Suprapubic skin (tissue), 4 donors: ENCODE data around the gene ECI1. TPM values are rescaled to one million over a fixed set of nuclear protein-coding genes. Genes with fewer than 3 reads are reported as not detected.
A peak's percentile ranks its signal among the peaks of the same experiment; 100 is the strongest.

Experiments
- DNase-seq, 2 donors: peaks; one replicate each; pipeline ENCODE4 v3.0.0-alpha.2; 2019; ENCODE audit warnings: low spot score in 2 of 2
- H3K27ac ChIP-seq: fragments of 200-600 bp; sonication (generic); one replicate; pipeline ENCODE4 v1.5.1; 2019
- H3K27me3 ChIP-seq: fragments of 200-600 bp; sonication (generic); one replicate; pipeline ENCODE4 v1.5.1; 2019
- H3K36me3 ChIP-seq: fragments of 200-600 bp; sonication (generic); one replicate; pipeline ENCODE4 v1.5.1; 2019
- H3K4me1 ChIP-seq: fragments of 200-600 bp; sonication (generic); one replicate; pipeline ENCODE4 v1.5.1; 2019
- H3K4me3 ChIP-seq: fragments of 200-600 bp; sonication (generic); one replicate; pipeline ENCODE4 v1.5.1; 2019; ENCODE audit warnings: mild to moderate bottlenecking
- H3K9me3 ChIP-seq: fragments of 200-600 bp; sonication (generic); one replicate; pipeline ENCODE4 v1.5.1; 2019
- CTCF ChIP-seq, 2 donors: fragments of 200-600 bp in 1 of 2; fragments of 450-650 bp in 1 of 2; sonication (generic) in 1 of 2; IDR thresholded peaks; one replicate each; pipeline ENCODE4 v1.5.1; 2016 to 2019; ENCODE audit warnings: antibody characterized with exemption in 2 of 2, mild to moderate bottlenecking in 1 of 2, moderate library complexity in 1 of 2
- EP300 ChIP-seq: sonication (generic); formaldehyde crosslinking; IDR thresholded peaks from one replicate; pipeline ENCODE4 v1.6.1; 2017; ENCODE audit warnings: antibody characterized with exemption
- POLR2A ChIP-seq, 2 donors: fragments of 450-650 bp; IDR thresholded peaks; one replicate each; pipeline ENCODE4 v1.6.1; 2017; ENCODE audit warnings: antibody characterized with exemption in 2 of 2, mild to moderate bottlenecking in 2 of 2, moderate library complexity in 2 of 2
- POLR2AphosphoS5 ChIP-seq, 3 donors: sonication (generic); formaldehyde crosslinking; IDR thresholded peaks; one replicate each; pipeline ENCODE4 v1.6.1; 2017; ENCODE audit warnings: antibody characterized with exemption in 3 of 3
- WGBS: methylation state at CpG from one replicate; pipeline ENCODE4 v1.1.5; 2018; 5-methylcytosine and 5-hydroxymethylcytosine counted together
- total RNA-seq, 4 donors: library from RNA; depleted of rRNA; stranded (reverse); fragments of >200 nt; gene quantifications; one replicate each; pipeline ENCODE4 v1.1.0, GENCODE V29; 2016

Gene ECI1, protein sequence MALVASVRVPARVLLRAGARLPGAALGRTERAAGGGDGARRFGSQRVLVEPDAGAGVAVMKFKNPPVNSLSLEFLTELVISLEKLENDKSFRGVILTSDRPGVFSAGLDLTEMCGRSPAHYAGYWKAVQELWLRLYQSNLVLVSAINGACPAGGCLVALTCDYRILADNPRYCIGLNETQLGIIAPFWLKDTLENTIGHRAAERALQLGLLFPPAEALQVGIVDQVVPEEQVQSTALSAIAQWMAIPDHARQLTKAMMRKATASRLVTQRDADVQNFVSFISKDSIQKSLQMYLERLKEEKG
- total RNA-seq: 10 to 100 TPM; 28.4 to 65.3 (median 47.2) TPM

DNA sequence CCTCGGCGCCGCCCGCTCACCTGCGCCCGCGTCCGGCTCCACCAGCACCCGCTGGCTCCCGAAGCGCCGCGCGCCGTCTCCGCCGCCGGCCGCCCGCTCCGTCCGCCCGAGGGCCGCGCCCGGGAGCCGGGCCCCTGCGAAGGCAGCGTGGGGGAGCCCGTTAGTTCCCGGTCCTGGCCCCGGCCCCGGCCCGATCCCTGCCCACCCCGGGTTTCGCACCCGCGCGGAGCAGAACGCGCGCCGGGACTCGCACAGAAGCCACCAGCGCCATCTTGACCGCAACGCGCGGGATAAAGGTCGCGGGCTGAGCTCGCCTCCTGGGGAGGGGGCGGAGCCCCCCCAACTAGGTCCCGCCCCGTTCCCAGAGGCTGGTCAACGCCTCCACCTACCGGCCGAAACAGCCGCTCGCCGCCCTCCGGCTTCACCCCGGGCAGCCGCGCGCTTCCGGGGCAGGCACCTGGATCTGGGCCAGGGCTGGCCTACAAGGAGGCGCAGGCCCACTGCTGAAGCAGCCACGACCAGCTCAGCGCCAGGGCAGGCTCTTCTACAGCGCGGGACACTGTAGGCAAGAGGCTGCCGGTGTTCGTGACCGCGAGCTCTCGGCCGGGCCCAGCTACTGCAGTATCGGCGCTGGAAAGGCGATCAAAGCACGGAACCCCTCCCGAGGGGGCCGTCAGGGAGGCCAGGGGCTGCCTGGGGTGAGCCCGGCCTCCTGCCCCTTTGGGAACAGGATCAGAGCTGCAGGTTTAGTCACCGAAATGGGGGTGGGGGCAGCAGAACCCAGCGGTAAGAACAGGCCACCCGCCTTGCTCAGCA lies at the start of gene ECI1:
Gene ECI1, minus strand, starts transcription at position 292 of the 816 bp plus-strand sequence. Its CDS starts 21 bp downstream, at position 271.
- WGBS: 3% methylated on average over 38 of the region's 88 CpGs
- peak within 1 kb of the TSS; percentile 94 for H3K27ac ChIP-seq
- peaks cover 17% of the 10 kb centered on the region for H3K4me1 ChIP-seq
- H3K36me3 ChIP-seq: peaks cover 41% of the 10 kb centered on the region
- TF ChIP-seq CTCF (IDR thresholded peaks at IDR 0.05): peak; percentile 49 to 75
- peak in 1 of 2 donors; percentile 45 for TF ChIP-seq POLR2A (IDR thresholded peaks at IDR 0.05)
- TF ChIP-seq POLR2AphosphoS5 (IDR thresholded peaks at IDR 0.05): peak in 1 of 3 donors; percentile 83
- TF ChIP-seq EP300: no peak
- peak within 1 kb of the TSS; percentile 71 for H3K4me3 ChIP-seq
- no peaks in the 10 kb centered on the region for H3K27me3 ChIP-seq
- no peaks in the 10 kb centered on the region for H3K9me3 ChIP-seq
- DNase-seq: peak; percentile 95 to 96

GRCh38 chr16:2299915-2300192 lies 48.5 kb upstream of the ECI1 start:
- WGBS: 69% methylated on average over 8 of the region's 10 CpGs
- TF ChIP-seq EP300: no peak
- no peak for TF ChIP-seq CTCF (IDR thresholded peaks at IDR 0.05)
- TF ChIP-seq POLR2A (IDR thresholded peaks at IDR 0.05): no peak
- no peak for TF ChIP-seq POLR2AphosphoS5 (IDR thresholded peaks at IDR 0.05)
- H3K4me1 ChIP-seq: no peaks in the 10 kb centered on the region
- peaks cover 16% of the 10 kb centered on the region for H3K36me3 ChIP-seq
- DNase-seq: no peak
- no peak overlapping the region for H3K4me3 ChIP-seq
- no peaks in the 10 kb centered on the region for H3K9me3 ChIP-seq
- no peak overlapping the region for H3K27ac ChIP-seq
- H3K27me3 ChIP-seq: no peaks in the 10 kb centered on the region

- TF ChIP-seq POLR2A (IDR thresholded peaks at IDR 0.05): no peak
- TF ChIP-seq EP300: no peak
- TF ChIP-seq CTCF (IDR thresholded peaks at IDR 0.05): no peak
- TF ChIP-seq POLR2AphosphoS5 (IDR thresholded peaks at IDR 0.05): no peak
- no peaks in the 10 kb centered on the region for H3K4me1 ChIP-seq
- H3K27ac ChIP-seq: no peak overlapping the region
- no peak overlapping the region for H3K4me3 ChIP-seq
- 88% methylated on average over 12 of the region's 31 CpGs for WGBS
- H3K36me3 ChIP-seq: peaks cover 16% of the 10 kb centered on the region
- H3K9me3 ChIP-seq: no peaks in the 10 kb centered on the region
- no peak for DNase-seq
- no peaks in the 10 kb centered on the region for H3K27me3 ChIP-seq
Observed at GRCh38 chr16:2299121-2299914, 47.9 kb upstream of the ECI1 start.

- Histone ChIP-seq H3K4me1 (no peaks in the 10 kb centered on the region), H3K4me3 (no peak overlapping the region), H3K9me3 (no peaks in the 10 kb centered on the region), H3K27ac (no peak overlapping the region), H3K36me3 (peaks cover 12% of the 10 kb centered on the region), H3K27me3 (no peaks in the 10 kb centered on the region)
- DNase-seq: no peak
- TF ChIP-seq POLR2A (IDR thresholded peaks at IDR 0.05) (no peak), EP300 (no peak), CTCF (IDR thresholded peaks at IDR 0.05) (no peak), POLR2AphosphoS5 (IDR thresholded peaks at IDR 0.05) (no peak)
- WGBS: 98% methylated on average over 8 of the region's 9 CpGs
Observed at GRCh38 chr16:2298621-2299020, 47.2 kb upstream of the ECI1 start.
